Neuronal stem cell (in vitro differentiated cells): ENCODE data around the gene CDIP1.

Experiments
- DNase-seq: peaks from one replicate; pipeline ENCODE4 v3.0.0-alpha.2; 2013; ENCODE audit warnings: low spot score
- H2AFZ ChIP-seq: one replicate; pipeline ENCODE4 v1.6.1; 2013; ENCODE audit warnings: mild to moderate bottlenecking, low read length, inconsistent platforms
- H2AK5ac ChIP-seq: 2 replicates; pipeline ENCODE4 v1.6.1; 2013; ENCODE audit warnings: low read depth, mild to moderate bottlenecking, inconsistent platforms, low read length, moderate library complexity, mixed read lengths
- H2BK120ac ChIP-seq: 2 replicates; pipeline ENCODE4 v1.6.1; 2013; ENCODE audit warnings: low read depth, mild to moderate bottlenecking, inconsistent platforms, low read length, moderate library complexity, mixed read lengths
- H2BK12ac ChIP-seq: one replicate; pipeline ENCODE4 v1.6.1; 2013; ENCODE audit warnings: low read length, inconsistent platforms
- H2BK15ac ChIP-seq: 2 replicates; pipeline ENCODE4 v1.6.1; 2013; ENCODE audit warnings: mild to moderate bottlenecking, low read length, inconsistent platforms, mixed read lengths
- H2BK5ac ChIP-seq: one replicate; pipeline ENCODE4 v1.6.1; 2013; ENCODE audit warnings: inconsistent platforms, mild to moderate bottlenecking, low read length, moderate library complexity
- H3K14ac ChIP-seq: one replicate; pipeline ENCODE4 v1.6.1; 2013; ENCODE audit warnings: low read length, inconsistent platforms
- H3K18ac ChIP-seq: 2 replicates; pipeline ENCODE4 v1.6.1; 2013; ENCODE audit warnings: low read length, inconsistent platforms
- H3K23ac ChIP-seq: 2 replicates; pipeline ENCODE4 v1.6.1; 2013; ENCODE audit warnings: low read depth, mild to moderate bottlenecking, mixed read lengths, low read length, inconsistent platforms; ENCODE audit not compliant: poor library complexity
- H3K27ac ChIP-seq: replicated peaks from 3 replicates; pipeline ENCODE4 v1.5.1; 2013; ENCODE audit warnings: low read length, inconsistent platforms
- H3K27me3 ChIP-seq, 3 experiments: 2 replicates each; pipeline ENCODE4 v1.6.1; 2013; ENCODE audit warnings: low read length in 3 of 3, mild to moderate bottlenecking in 2 of 3, inconsistent platforms in 1 of 3, low read depth in 1 of 3, mixed read lengths in 1 of 3, moderate library complexity in 1 of 3; ENCODE audit not compliant: control insufficient read depth in 3 of 3, insufficient read depth in 3 of 3
- H3K36me3 ChIP-seq, 2 donors: replicated peaks in 1 of 2; 2 replicates each; pipeline ENCODE4 v1.6.1; 2013; ENCODE audit warnings: low read length in 2 of 2; ENCODE audit not compliant: control insufficient read depth in 2 of 2, insufficient read depth in 2 of 2
- H3K4ac ChIP-seq: 2 replicates; pipeline ENCODE4 v1.6.1; 2013; ENCODE audit warnings: inconsistent platforms, mild to moderate bottlenecking, low read length, moderate library complexity
- H3K4me1 ChIP-seq, 2 donors: 1 replicate in 1 of 2; 2 replicates in 1 of 2; pipeline ENCODE4 v1.6.1; 2013; ENCODE audit warnings: low read length in 2 of 2, low read depth in 1 of 2; ENCODE audit not compliant: control insufficient read depth in 2 of 2, insufficient read depth in 1 of 2
- H3K4me2 ChIP-seq: one replicate; pipeline ENCODE4 v1.6.1; 2013; ENCODE audit warnings: mild to moderate bottlenecking, low read length, inconsistent platforms; ENCODE audit not compliant: insufficient read depth, poor library complexity, severe bottlenecking
- H3K4me3 ChIP-seq, 2 donors: 2 replicates each; pipeline ENCODE4 v1.5.1; 2013; ENCODE audit warnings: low read length in 2 of 2, mild to moderate bottlenecking in 2 of 2, inconsistent platforms in 1 of 2, moderate library complexity in 1 of 2
- H3K79me1 ChIP-seq: one replicate; pipeline ENCODE4 v1.6.1; 2013; ENCODE audit warnings: low read depth, mild to moderate bottlenecking, inconsistent platforms, low read length, moderate library complexity
- H3K9ac ChIP-seq: one replicate; pipeline ENCODE4 v1.6.1; 2013; ENCODE audit warnings: mild to moderate bottlenecking, low read depth, low read length, inconsistent platforms; ENCODE audit not compliant: poor library complexity
- H3K9me3 ChIP-seq, 2 donors: replicated peaks in 1 of 2; 2 replicates each; pipeline versions ENCODE3 to v1.6.1; 2013; ENCODE audit warnings: low read length in 2 of 2, mild to moderate bottlenecking in 2 of 2, inconsistent platforms in 1 of 2, low read depth in 1 of 2, mixed read lengths in 1 of 2, moderate library complexity in 1 of 2; ENCODE audit not compliant: control insufficient read depth in 2 of 2, insufficient read depth in 1 of 2
- H4K8ac ChIP-seq: one replicate; pipeline ENCODE4 v1.6.1; 2013; ENCODE audit warnings: low read depth, mild to moderate bottlenecking, inconsistent platforms, low read length, moderate library complexity
- H4K91ac ChIP-seq: one replicate; pipeline ENCODE4 v1.6.1; 2013; ENCODE audit warnings: low read length, low read depth, mild to moderate bottlenecking, inconsistent platforms; ENCODE audit not compliant: poor library complexity
- WGBS, 2 donors: extraction: QIAGEN DNeasy Blood & Tissue Kit; methylation state at CpG; one replicate each; pipeline ENCODE4 v1.1.7; 2013; ENCODE audit warnings: missing lambda C conversion rate in 2 of 2, mixed read lengths in 1 of 2; ENCODE audit not compliant: insufficient read length in 2 of 2, insufficient replicate concordance in 1 of 2; ENCODE audit errors: extremely low coverage in 2 of 2; 5-methylcytosine and 5-hydroxymethylcytosine counted together

Gene CDIP1

DNA sequence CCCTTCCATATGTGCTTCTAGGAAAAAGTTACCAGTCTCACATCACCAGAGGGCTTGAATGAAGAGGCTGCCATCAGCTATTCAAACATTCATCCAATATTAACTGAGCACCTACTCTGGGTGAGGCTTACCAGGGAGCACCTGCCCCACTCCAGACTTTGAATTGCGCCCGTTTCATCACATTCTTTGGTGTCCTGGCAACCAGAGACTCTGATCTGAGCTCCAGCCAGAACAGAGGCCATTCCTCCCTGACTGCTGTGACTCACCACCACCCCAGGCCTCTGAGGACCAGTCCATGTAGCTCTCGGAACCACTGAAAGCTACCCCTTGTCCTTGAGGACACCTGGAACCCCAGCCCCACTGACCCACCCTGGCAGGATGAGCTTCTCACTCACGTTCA is 17.5 kb upstream of the CDIP1 start, which contains the start of gene C16orf96:
Gene C16orf96 (plus strand): TSS at position 229 of the 400 bp plus-strand sequence. CDS start 150 bp downstream, at position 379.
- Histone ChIP-seq H2AK5ac (peak within 1 kb of the TSS; percentile 66), H3K79me1 (no peaks in the 10 kb centered on the region), H4K91ac (no peak within 1 kb of the TSS), H2BK15ac (peak within 1 kb of the TSS; percentile 30), H3K23ac (peak within 1 kb of the TSS; percentile 17), H3K27ac (no peak within 1 kb of the TSS), H4K8ac (no peak within 1 kb of the TSS), H2BK12ac (peak within 1 kb of the TSS; percentile 63), H2BK5ac (no peak within 1 kb of the TSS), H3K4ac (peak within 1 kb of the TSS; percentile 69), H3K4me3 (peak within 1 kb of the TSS in 1 of 2 donors; percentile 26), H3K27me3 (no peaks in the 10 kb centered on the region), H2AFZ (no peak within 1 kb of the TSS), H3K36me3 (no peaks in the 10 kb centered on the region), H3K18ac (peak within 1 kb of the TSS; percentile 65), H3K9ac (peak within 1 kb of the TSS; percentile 12), H2BK120ac (no peak within 1 kb of the TSS), H3K14ac (no peak within 1 kb of the TSS), H3K9me3 (no peaks in the 10 kb centered on the region), H3K4me2 (no peak within 1 kb of the TSS), H3K4me1 (peaks cover 1 to 7% of the 10 kb centered on the region in 2 donors)
- no peak for DNase-seq
- WGBS, 2 donors: no CpG with 5 or more reads among the region's 4 CpGs

DNA sequence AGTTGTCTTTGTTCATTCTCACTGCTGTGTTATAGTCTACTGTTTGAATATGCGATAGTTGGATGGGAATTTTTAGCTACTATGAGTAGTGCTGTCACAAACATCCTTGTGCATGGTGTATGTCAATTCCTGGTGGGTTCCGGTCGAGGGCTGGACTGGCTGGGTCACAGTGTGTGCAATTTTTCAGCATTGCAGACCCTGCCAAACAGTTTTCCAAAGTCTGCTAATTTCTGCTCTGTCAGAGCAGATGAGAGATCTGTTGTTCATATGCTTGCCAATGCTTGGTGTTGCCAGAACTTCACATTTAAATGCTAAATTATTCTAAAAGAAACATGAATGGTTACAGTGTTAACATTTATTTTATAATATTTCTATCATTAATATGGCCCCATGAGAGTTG is 14.0 kb upstream of the CDIP1 start:
- no peak overlapping the region for H3K4me3 ChIP-seq
- no peak overlapping the region for H3K4ac ChIP-seq
- no peaks in the 10 kb centered on the region for H3K36me3 ChIP-seq
- H3K4me1 ChIP-seq: peaks cover 0 to 4% of the 10 kb centered on the region in 2 donors
- H2BK15ac ChIP-seq: no peak overlapping the region
- no peak overlapping the region for H2BK5ac ChIP-seq
- no peak overlapping the region for H3K18ac ChIP-seq
- H3K14ac ChIP-seq: no peak overlapping the region
- no peaks in the 10 kb centered on the region for H3K27me3 ChIP-seq
- H2BK12ac ChIP-seq: no peak overlapping the region
- H3K9ac ChIP-seq: no peak overlapping the region
- no peak overlapping the region for H4K91ac ChIP-seq
- no peak overlapping the region for H2BK120ac ChIP-seq
- no peak overlapping the region for H3K23ac ChIP-seq
- H3K9me3 ChIP-seq: no peaks in the 10 kb centered on the region
- no peak overlapping the region for H3K4me2 ChIP-seq
- no peak overlapping the region for H2AFZ ChIP-seq
- WGBS, 2 donors: no CpG with 5 or more reads among the region's 3 CpGs
- H3K27ac ChIP-seq: no peak overlapping the region
- no peak for DNase-seq
- no peak overlapping the region for H4K8ac ChIP-seq
- H3K79me1 ChIP-seq: no peaks in the 10 kb centered on the region
- no peak overlapping the region for H2AK5ac ChIP-seq

DNA sequence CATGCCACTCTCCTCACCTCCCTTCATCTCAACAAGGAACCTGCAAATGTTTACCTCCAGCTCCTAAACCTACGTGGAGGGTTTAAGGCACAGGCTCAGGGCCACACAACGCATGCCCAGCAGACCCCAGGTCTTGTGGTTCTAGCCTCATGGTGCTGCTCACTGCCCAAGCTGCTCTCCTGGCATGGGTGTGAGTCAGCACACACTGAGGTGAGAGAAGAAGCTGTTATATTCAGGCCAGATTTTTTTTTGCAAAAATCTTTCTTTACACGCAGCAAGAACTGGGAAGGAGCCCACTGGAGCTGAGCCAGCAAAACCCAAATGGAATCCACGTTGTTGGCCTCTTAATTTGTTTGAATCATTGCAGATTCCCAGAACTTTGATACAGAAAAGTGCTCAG is 12.0 kb upstream of the CDIP1 start:
- Histone ChIP-seq H2BK5ac (no peak overlapping the region), H2AK5ac (no peak overlapping the region), H3K4me2 (no peak overlapping the region), H3K9me3 (no peaks in the 10 kb centered on the region), H2AFZ (no peak overlapping the region), H3K4ac (no peak overlapping the region), H3K79me1 (no peaks in the 10 kb centered on the region), H2BK15ac (no peak overlapping the region), H3K36me3 (no peaks in the 10 kb centered on the region), H3K27ac (no peak overlapping the region), H3K4me3 (no peak overlapping the region), H4K91ac (no peak overlapping the region), H3K27me3 (no peaks in the 10 kb centered on the region), H2BK12ac (no peak overlapping the region), H3K18ac (no peak overlapping the region), H3K4me1 (peaks cover 0 to 4% of the 10 kb centered on the region in 2 donors), H2BK120ac (no peak overlapping the region), H3K23ac (no peak overlapping the region), H3K14ac (no peak overlapping the region), H4K8ac (no peak overlapping the region), H3K9ac (no peak overlapping the region)
- no peak for DNase-seq
- no CpG with 5 or more reads among the region's 4 CpGs for WGBS, 2 donors

DNA sequence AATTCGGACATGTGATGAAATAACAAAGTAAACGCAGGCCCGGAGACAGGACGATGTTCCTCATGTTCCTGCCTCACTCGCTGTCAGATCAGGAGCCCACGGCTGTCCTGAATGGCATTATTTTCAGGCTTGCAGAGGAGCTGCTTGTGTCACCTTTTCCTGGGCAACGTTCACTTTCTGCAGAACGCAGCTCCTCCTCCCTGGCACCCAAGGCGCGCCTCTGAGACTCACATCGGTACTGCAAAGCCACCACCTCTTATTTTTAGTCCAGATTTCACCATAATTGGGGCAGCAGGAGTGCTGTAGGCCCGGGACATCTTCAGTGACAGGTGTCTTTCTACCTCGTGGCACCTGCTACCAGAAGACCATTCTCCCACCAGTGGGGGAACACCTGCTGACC is 9.6 kb upstream of the CDIP1 start:
- Histone ChIP-seq H3K18ac (no peak overlapping the region), H3K23ac (no peak overlapping the region), H2BK12ac (no peak overlapping the region), H3K4me2 (no peak overlapping the region), H3K79me1 (no peaks in the 10 kb centered on the region), H2AK5ac (no peak overlapping the region), H2BK120ac (no peak overlapping the region), H4K8ac (no peak overlapping the region), H3K36me3 (no peaks in the 10 kb centered on the region), H3K4ac (no peak overlapping the region), H3K9ac (no peak overlapping the region), H4K91ac (no peak overlapping the region), H2BK5ac (no peak overlapping the region), H3K4me1 (no peaks in the 10 kb centered on the region), H2AFZ (no peak overlapping the region), H3K27ac (no peak overlapping the region), H3K27me3 (no peaks in the 10 kb centered on the region), H2BK15ac (no peak overlapping the region), H3K14ac (no peak overlapping the region), H3K9me3 (no peaks in the 10 kb centered on the region), H3K4me3 (no peak overlapping the region)
- WGBS, 2 donors: no CpG with 5 or more reads among the region's 13 CpGs
- DNase-seq: no peak
